GM13976 (cell line): ENCODE data around the gene TRIM28.

Experiments
- DNase-seq: peaks from one replicate; pipeline ENCODE4 v3.0.0; 2012; ENCODE audit warnings: low spot score
- CTCF ChIP-seq: IDR thresholded peaks from 2 replicates; pipeline ENCODE4 v1.5.1; 2012; ENCODE audit warnings: borderline replicate concordance, mild to moderate bottlenecking; ENCODE audit not compliant: insufficient read depth; ENCODE audit errors: extremely low read depth, missing control alignments, control extremely low read depth
- in situ Hi-C: fragments of 300-500 bp; cut with MboI; formaldehyde crosslinking; loops from one replicate; pipeline ENCODE4 v1.12.0; 2022; ENCODE audit warnings: low sequenced_read_pairs, mixed read lengths, inconsistent platforms; ENCODE audit not compliant: unreplicated experiment

TRIM28 gene

GRCh38 chr19:58570770-58571574 is 27.1 kb downstream of the TRIM28 start:
- in situ Hi-C loops, result no loop called here
- no peak for TF ChIP-seq CTCF
- DNase-seq, result no peak

GRCh38 chr19:58571575-58571947 is 27.7 kb downstream of the TRIM28 start:
- no peak for TF ChIP-seq CTCF
- no peak for DNase-seq
- in situ Hi-C loops, result no loop called here

- DNase-seq, result no peak
- TF ChIP-seq CTCF, result no peak
- in situ Hi-C loops, result no loop called here
Measured at GRCh38 chr19:58572026-58572817, 28.4 kb downstream of the TRIM28 start.

GRCh38 chr19:58572818-58573657 is 29.2 kb downstream of the TRIM28 start, which contains the start of gene MZF1:
TSS of gene MZF1 (minus strand) at chr19:58573335. CDS start at chr19:58571389, 1,946 bp downstream.
- DNase-seq, result peak; percentile 96
- in situ Hi-C loops, result no loop called here
- peak; percentile 7 for TF ChIP-seq CTCF

- DNase-seq, result no peak
- in situ Hi-C loops, result no loop called here
- no peak for TF ChIP-seq CTCF
Measured at GRCh38 chr19:58573658-58574164, 29.8 kb downstream of the TRIM28 start.
